GM12878 (cell line): Measurements from ENCODE around the gene GINS2.

Experiments used
- MXI1 ChIP-seq: fragments of 150-350 bp; IDR thresholded peaks from 2 replicates; pipeline ENCODE4 v1.6.1; 2011; ENCODE audit warnings: low read depth, mild to moderate bottlenecking, inconsistent platforms, low read length, improper control_type of control experiment
- NR2C1 ChIP-seq: fragments of 450-650 bp; IDR thresholded peaks from 2 replicates; pipeline ENCODE4 v1.6.1; 2017; ENCODE audit warnings: antibody characterized with exemption, mild to moderate bottlenecking, moderate library complexity
- POLR2A ChIP-seq: IDR thresholded peaks from 2 replicates; pipeline ENCODE4 v1.6.1; 2011; ENCODE audit warnings: low read depth, mild to moderate bottlenecking, low read length
- POLR2AphosphoS5 ChIP-seq: IDR thresholded peaks from 2 replicates; pipeline ENCODE4 v1.6.1; 2011; ENCODE audit warnings: mild to moderate bottlenecking, low read length, inconsistent platforms
- SMAD1 ChIP-seq: fragments of 450-650 bp; IDR thresholded peaks from 2 replicates; pipeline ENCODE4 v1.6.1; 2018; ENCODE audit warnings: mild to moderate bottlenecking, low read depth; ENCODE audit not compliant: partially characterized antibody
- TF ChIP-seq, protein P1 (sequence below), 3 experiments: IDR thresholded peaks in 2 of 3; conservative IDR thresholded peaks in 1 of 3; 2 replicates each; pipeline ENCODE4 v1.5.1; 2011; ENCODE audit warnings: low read depth in 3 of 3, low read length in 3 of 3, mild to moderate bottlenecking in 3 of 3, control low read depth in 2 of 3, moderate library complexity in 2 of 3, inconsistent platforms in 1 of 3, mixed read lengths in 1 of 3; ENCODE audit not compliant: control insufficient read depth in 2 of 3, insufficient read depth in 1 of 3; ENCODE audit errors: extremely low read depth in 1 of 3

DNA sequence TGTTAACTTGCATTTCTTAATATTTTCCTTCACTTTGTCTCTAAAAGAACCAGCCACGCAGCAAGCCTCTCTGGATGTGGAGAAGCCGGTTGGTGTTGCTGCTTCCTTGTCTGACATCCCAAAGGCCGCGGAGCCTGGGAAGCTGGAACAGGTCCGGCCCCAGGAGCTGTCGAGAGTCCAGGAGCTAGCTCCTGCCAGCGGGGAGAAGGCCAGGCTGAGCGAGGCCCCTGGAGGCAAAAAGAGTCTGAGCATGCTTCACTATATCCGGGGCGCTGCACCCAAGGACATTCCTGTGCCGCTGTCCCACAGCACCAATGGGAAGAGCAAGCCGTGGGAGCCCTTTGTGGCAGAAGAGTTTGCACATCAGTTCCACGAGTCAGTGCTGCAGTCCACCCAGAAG, 22.8 kb downstream of the GINS2 start:
- TF ChIP-seq POLR2AphosphoS5 = no peak
- no peak for TF ChIP-seq NR2C1
- TF ChIP-seq, protein P1, sequence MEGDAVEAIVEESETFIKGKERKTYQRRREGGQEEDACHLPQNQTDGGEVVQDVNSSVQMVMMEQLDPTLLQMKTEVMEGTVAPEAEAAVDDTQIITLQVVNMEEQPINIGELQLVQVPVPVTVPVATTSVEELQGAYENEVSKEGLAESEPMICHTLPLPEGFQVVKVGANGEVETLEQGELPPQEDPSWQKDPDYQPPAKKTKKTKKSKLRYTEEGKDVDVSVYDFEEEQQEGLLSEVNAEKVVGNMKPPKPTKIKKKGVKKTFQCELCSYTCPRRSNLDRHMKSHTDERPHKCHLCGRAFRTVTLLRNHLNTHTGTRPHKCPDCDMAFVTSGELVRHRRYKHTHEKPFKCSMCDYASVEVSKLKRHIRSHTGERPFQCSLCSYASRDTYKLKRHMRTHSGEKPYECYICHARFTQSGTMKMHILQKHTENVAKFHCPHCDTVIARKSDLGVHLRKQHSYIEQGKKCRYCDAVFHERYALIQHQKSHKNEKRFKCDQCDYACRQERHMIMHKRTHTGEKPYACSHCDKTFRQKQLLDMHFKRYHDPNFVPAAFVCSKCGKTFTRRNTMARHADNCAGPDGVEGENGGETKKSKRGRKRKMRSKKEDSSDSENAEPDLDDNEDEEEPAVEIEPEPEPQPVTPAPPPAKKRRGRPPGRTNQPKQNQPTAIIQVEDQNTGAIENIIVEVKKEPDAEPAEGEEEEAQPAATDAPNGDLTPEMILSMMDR (IDR thresholded peaks at IDR 0.05 in 2 of 3, conservative IDR thresholded peaks at IDR 0.05 in 1 of 3; ENCODE audit: control insufficient read depth in 2 of 3, extremely low read depth in 1 of 3, insufficient read depth in 1 of 3, low read depth in 3 of 3, low read length in 3 of 3) = no peak
- no peak for TF ChIP-seq POLR2A
- no peak for TF ChIP-seq SMAD1
- no peak for TF ChIP-seq MXI1
